OCI-LY3 (cell line): ENCODE results near the gene FAM163B.

Experiments used
- H2AFZ ChIP-seq: fragments of 200-600, 300-600 bp; shearing (Covaris generic); 2 replicates; pipeline ENCODE4 v1.6.0; 2014; ENCODE audit warnings: antibody characterized with exemption, low read depth, low read length
- H3K27ac ChIP-seq: fragments of 200-600, 300-600 bp; sonication (generic); 2 replicates; pipeline ENCODE4 v1.5.1; 2014; ENCODE audit warnings: mild to moderate bottlenecking, low read length, moderate library complexity, mixed read lengths
- H3K27me3 ChIP-seq: fragments of 200-600, 300-600 bp; sonication (generic); 2 replicates; pipeline ENCODE4 v1.6.1; 2014; ENCODE audit warnings: low read depth, low read length, mixed read lengths
- H3K36me3 ChIP-seq: fragments of 200-600, 300-600 bp; sonication (generic); replicated peaks from 2 replicates; pipeline ENCODE3; 2014; ENCODE audit warnings: low read depth, low read length, mixed read lengths
- H3K4me1 ChIP-seq: fragments of 300-600, 200-600 bp; sonication (generic); 2 replicates; pipeline ENCODE4 v1.6.1; 2014; ENCODE audit warnings: low read length, mixed read lengths
- H3K4me2 ChIP-seq: fragments of 200-600, 300-600 bp; sonication (generic); 2 replicates; pipeline ENCODE4 v1.6.1; 2014; ENCODE audit warnings: low read length, mixed read lengths
- H3K4me3 ChIP-seq: fragments of 300-600, 200-600 bp; sonication (generic); 2 replicates; pipeline ENCODE4 v1.5.1; 2014; ENCODE audit warnings: antibody characterized with exemption, mild to moderate bottlenecking, low read length, moderate library complexity
- H3K79me2 ChIP-seq: fragments of 300-600, 200-600 bp; shearing (Covaris generic); 2 replicates; pipeline ENCODE4 v1.6.1; 2014; ENCODE audit warnings: mild to moderate bottlenecking, low read length, mixed read lengths
- H3K9ac ChIP-seq: fragments of 300-600, 200-600 bp; shearing (Covaris generic); 2 replicates; pipeline ENCODE4 v1.6.0; 2014; ENCODE audit warnings: mild to moderate bottlenecking, low read length, moderate library complexity
- H3K9me3 ChIP-seq: fragments of 200-600, 300-600 bp; shearing (Covaris generic); 2 replicates; pipeline ENCODE4 v1.6.1; 2014; ENCODE audit warnings: low read length, mixed read lengths; ENCODE audit not compliant: insufficient read depth
- H4K20me1 ChIP-seq: fragments of 200-600, 300-600 bp; sonication (generic); 2 replicates; pipeline ENCODE4 v1.6.1; 2016; ENCODE audit warnings: low read length, mixed read lengths; ENCODE audit not compliant: insufficient read depth
- EZH2phosphoT487 ChIP-seq: fragments of 200-600 bp; shearing (Covaris generic); IDR thresholded peaks from 2 replicates; pipeline ENCODE4 v1.6.1; 2018; ENCODE audit warnings: antibody characterized with exemption, mixed run types, low read depth
- TF ChIP-seq, protein P1 (sequence below): fragments of 200-600, 300-600 bp; sonication (generic); IDR thresholded peaks from 2 replicates; pipeline ENCODE4 v1.5.1; 2014; ENCODE audit warnings: antibody characterized with exemption, low read length, low read depth

The FAM163B gene

GRCh38 chr9:133638076-133638475 lies 28.9 kb upstream of the FAM163B start:
- no peak overlapping the region for H3K4me2 ChIP-seq
- no peaks in the 10 kb centered on the region for H3K4me1 ChIP-seq
- H2AFZ ChIP-seq: no peak overlapping the region

DNA sequence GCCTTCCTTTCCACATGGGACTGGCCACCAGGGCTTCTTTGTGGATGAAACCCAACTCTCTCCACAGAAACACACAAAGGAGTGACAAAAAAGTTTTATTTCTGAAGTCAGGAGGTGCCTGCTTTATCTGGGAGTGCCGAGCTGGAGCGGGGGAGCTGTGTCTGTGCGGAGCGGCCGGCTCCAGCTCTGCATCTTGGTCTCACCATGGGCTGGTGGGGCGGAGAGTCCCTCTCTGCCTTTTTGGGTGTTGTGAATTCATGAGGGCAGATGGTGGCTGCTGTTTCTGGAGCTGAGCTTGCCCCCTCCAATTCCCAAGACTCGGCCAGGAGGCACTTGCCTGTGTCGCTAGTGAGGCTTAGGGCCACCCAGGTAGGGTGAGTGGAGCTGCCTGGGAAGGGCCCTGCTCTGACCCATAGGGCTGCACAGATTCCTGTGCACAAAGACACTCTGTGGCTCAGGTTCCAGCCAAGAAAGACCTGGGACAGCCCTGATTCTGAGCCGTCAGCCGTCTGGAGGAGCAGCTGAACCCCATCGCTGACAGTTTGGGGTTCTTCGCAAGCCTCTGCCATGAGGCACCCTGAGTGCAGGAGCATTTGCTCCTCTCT lies 28.4 kb upstream of the FAM163B start:
- H3K27ac ChIP-seq: no peak overlapping the region
- H3K4me3 ChIP-seq: no peak overlapping the region
- no peak overlapping the region for H2AFZ ChIP-seq
- H3K9me3 ChIP-seq: no peaks in the 10 kb centered on the region
- no peak overlapping the region for H3K9ac ChIP-seq
- H3K36me3 ChIP-seq: no peaks in the 10 kb centered on the region
- H3K4me2 ChIP-seq: no peak overlapping the region
- no peaks in the 10 kb centered on the region for H3K79me2 ChIP-seq
- H3K27me3 ChIP-seq: peaks cover 8% of the 10 kb centered on the region; the same call in 1 of the 2 replicates
- no peaks in the 10 kb centered on the region for H3K4me1 ChIP-seq
- TF ChIP-seq EZH2phosphoT487: no peak
- TF ChIP-seq, protein P1, sequence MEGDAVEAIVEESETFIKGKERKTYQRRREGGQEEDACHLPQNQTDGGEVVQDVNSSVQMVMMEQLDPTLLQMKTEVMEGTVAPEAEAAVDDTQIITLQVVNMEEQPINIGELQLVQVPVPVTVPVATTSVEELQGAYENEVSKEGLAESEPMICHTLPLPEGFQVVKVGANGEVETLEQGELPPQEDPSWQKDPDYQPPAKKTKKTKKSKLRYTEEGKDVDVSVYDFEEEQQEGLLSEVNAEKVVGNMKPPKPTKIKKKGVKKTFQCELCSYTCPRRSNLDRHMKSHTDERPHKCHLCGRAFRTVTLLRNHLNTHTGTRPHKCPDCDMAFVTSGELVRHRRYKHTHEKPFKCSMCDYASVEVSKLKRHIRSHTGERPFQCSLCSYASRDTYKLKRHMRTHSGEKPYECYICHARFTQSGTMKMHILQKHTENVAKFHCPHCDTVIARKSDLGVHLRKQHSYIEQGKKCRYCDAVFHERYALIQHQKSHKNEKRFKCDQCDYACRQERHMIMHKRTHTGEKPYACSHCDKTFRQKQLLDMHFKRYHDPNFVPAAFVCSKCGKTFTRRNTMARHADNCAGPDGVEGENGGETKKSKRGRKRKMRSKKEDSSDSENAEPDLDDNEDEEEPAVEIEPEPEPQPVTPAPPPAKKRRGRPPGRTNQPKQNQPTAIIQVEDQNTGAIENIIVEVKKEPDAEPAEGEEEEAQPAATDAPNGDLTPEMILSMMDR: no peak
- no peaks in the 10 kb centered on the region for H4K20me1 ChIP-seq

More at GRCh38 chr9:133638076-133638475, 28.9 kb upstream of the FAM163B start:
- Histone ChIP-seq H3K79me2 (no peaks in the 10 kb centered on the region), H3K27ac (no peak overlapping the region), H3K9ac (no peak overlapping the region), H3K36me3 (no peaks in the 10 kb centered on the region), H3K27me3 (peaks cover 8% of the 10 kb centered on the region; the same call in 1 of the 2 replicates), H4K20me1 (no peaks in the 10 kb centered on the region), H3K4me3 (no peak overlapping the region), H3K9me3 (no peaks in the 10 kb centered on the region)
- no peak for TF ChIP-seq EZH2phosphoT487
- TF ChIP-seq, protein P1: no peak

DNA sequence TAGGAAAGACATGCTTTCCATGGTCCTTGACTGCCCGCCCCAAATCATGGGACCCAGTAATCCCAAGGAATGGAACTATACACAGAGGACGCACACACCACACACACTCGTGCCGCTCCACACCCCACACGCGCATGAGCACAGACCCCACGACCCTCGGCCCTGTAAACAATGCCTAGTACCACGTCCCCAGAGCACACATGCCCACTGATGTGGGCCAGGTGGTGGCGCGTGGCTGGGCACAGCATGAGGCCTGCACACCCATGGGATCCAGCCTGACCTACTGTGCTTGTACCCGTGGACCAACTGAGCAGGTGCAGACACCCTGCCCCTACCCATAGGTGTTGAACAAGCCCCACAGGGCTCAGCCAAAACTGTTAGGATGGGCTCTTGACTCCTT lies 27.7 kb upstream of the FAM163B start:
- no peak overlapping the region for H3K4me3 ChIP-seq

More for the DNA sequence above, 27.7 kb upstream of the FAM163B start:
- Histone ChIP-seq H4K20me1 (no peaks in the 10 kb centered on the region), H3K27me3 (peaks cover 8% of the 10 kb centered on the region; the same call in 1 of the 2 replicates), H3K4me1 (no peaks in the 10 kb centered on the region), H3K4me2 (no peak overlapping the region), H3K79me2 (no peaks in the 10 kb centered on the region), H2AFZ (no peak overlapping the region), H3K9me3 (no peaks in the 10 kb centered on the region), H3K9ac (no peak overlapping the region), H3K27ac (no peak overlapping the region), H3K36me3 (no peaks in the 10 kb centered on the region)
- no peak for TF ChIP-seq EZH2phosphoT487
- TF ChIP-seq, protein P1: no peak
